Uterus (tissue), 2 donors: Measurements from ENCODE around the gene NT5C1A.

ENCODE experiments used
- POLR2A ChIP-seq, 2 donors: fragments of 450-650 bp; IDR thresholded peaks; one replicate each; pipeline ENCODE4 v1.6.1; 2016; ENCODE audit warnings: antibody characterized with exemption in 2 of 2, mild to moderate bottlenecking in 1 of 2, moderate library complexity in 1 of 2
- TF ChIP-seq, protein P1 (sequence below), 4 experiments: fragments of 200-600 bp in 2 of 4; fragments of 450-650 bp in 2 of 4; sonication (generic) in 2 of 4; IDR thresholded peaks; one replicate each; pipeline ENCODE4 v1.5.1; 2016 to 2019; ENCODE audit warnings: antibody characterized with exemption in 4 of 4, mild to moderate bottlenecking in 2 of 4, moderate library complexity in 1 of 4

DNA sequence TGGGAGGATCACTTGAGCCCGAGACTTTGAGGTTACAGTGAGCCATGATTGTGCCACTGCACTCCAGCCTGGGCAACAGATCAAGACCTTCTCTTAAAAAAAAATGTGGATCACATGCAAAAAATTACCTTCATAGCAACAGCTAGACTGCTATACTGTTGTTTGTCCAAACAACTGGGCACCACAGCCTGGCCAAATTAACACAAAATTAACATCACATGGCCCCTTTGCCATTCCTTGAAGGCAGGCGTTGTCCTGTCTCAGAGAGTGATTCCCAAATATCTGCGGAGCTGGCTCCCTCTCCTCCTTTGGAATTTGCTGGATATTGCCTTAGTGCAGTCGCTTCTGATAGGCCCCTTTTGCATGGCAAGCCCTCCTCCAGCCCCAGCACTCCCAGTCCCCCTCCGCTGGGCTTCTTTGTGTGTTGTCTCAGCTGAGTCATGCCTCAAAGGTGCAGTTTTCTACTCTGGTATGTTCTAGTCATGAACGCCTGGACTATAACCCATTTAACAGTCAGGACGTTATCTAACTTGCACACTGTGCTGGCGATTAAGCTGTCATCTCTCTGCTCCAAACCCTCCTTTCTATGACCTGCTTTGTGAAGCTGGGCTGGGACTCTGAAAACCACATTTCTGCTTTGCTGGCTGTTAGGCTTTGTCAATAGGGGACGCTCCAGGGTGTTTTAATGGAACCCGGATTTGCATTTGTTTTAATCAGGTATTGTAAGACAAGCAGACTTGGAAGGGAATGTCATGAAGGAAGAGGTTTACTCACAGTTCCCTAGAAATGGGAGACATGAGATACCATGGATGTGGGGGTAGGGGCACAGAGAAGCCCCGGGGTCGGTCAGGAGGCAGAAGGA, 39.4 kb upstream of the NT5C1A start:
- TF ChIP-seq, protein P1, sequence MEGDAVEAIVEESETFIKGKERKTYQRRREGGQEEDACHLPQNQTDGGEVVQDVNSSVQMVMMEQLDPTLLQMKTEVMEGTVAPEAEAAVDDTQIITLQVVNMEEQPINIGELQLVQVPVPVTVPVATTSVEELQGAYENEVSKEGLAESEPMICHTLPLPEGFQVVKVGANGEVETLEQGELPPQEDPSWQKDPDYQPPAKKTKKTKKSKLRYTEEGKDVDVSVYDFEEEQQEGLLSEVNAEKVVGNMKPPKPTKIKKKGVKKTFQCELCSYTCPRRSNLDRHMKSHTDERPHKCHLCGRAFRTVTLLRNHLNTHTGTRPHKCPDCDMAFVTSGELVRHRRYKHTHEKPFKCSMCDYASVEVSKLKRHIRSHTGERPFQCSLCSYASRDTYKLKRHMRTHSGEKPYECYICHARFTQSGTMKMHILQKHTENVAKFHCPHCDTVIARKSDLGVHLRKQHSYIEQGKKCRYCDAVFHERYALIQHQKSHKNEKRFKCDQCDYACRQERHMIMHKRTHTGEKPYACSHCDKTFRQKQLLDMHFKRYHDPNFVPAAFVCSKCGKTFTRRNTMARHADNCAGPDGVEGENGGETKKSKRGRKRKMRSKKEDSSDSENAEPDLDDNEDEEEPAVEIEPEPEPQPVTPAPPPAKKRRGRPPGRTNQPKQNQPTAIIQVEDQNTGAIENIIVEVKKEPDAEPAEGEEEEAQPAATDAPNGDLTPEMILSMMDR (IDR thresholded peaks at IDR 0.05), result no peak
- no peak for TF ChIP-seq POLR2A (IDR thresholded peaks at IDR 0.05)
